ENCODE results near the gene SCCPDH. TPM values are rescaled to one million over a fixed set of nuclear protein-coding genes. Genes with fewer than 3 reads are reported as not detected.

SCCPDH gene
- total RNA-seq, 1 donor from 2014 or later, result 13.1 TPM

DNA sequence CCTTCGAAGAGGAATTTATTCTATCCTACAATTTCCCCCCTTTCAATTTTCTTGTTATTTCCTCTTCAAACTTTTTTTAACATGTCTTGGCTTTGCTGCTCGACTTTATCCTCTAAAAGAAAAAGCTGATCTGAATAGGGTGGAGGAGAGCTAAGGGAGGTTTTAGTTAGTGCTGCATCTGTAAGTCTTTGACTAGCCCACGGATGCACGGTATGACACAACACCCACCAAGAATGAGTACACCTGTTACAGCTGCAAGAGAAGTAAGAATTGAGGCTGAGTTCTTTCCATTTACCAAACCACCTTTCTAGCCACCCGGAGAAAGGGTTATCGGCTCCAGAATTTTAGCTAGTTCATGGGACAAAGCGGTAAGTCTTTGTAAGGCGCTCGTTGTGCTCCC lies 23.8 kb downstream of the SCCPDH start:
- intact Hi-C loops (cut with micrococcal nuclease), result no loop called here

DNA sequence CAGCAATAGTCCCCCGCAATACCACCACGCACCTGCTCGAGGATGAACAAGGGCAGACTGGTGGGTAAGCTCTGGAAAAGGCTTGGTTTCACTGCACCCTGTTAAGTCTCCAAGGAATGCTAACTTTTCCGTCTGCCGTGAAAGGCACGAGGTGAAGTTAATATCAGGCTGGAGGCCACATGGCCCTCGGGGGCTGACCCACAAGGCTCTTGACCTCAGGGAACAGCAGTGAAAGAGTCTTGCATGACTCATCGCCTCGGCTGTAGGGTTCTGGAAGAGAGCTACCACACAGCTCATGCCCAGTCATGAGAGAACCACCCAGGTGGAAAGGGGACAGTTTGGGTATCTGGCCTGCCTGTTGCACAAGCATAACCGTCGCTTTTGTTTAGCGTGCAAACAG lies 24.7 kb downstream of the SCCPDH start:
- intact Hi-C loops (cut with micrococcal nuclease), result no loop called here

DNA sequence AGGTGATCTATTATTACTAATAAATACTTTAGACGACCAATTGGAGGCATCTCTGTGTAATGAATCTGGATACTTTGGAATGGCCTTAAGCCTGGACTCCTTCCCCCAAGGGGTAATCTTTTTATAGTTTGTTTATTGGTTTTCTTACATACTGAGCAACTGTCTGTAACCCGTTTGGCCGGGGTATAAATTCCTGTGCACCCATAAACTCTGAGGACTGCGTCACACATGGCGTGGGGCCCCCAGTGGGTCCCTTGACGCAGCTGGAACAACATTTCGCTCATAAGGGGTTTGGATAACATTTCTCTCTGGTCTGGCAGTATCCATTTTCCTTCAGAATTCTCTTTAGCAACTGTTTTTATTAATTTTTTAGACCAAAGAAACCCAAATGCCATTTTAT lies 26.5 kb downstream of the SCCPDH start:
- intact Hi-C loops (cut with micrococcal nuclease), result loop anchor here (5.0 to 10.0 kb wide), 2 partner anchors 183 to 324 kb away; partner anchors contain the start of genes CNST, TFB2M and ZNF670

DNA sequence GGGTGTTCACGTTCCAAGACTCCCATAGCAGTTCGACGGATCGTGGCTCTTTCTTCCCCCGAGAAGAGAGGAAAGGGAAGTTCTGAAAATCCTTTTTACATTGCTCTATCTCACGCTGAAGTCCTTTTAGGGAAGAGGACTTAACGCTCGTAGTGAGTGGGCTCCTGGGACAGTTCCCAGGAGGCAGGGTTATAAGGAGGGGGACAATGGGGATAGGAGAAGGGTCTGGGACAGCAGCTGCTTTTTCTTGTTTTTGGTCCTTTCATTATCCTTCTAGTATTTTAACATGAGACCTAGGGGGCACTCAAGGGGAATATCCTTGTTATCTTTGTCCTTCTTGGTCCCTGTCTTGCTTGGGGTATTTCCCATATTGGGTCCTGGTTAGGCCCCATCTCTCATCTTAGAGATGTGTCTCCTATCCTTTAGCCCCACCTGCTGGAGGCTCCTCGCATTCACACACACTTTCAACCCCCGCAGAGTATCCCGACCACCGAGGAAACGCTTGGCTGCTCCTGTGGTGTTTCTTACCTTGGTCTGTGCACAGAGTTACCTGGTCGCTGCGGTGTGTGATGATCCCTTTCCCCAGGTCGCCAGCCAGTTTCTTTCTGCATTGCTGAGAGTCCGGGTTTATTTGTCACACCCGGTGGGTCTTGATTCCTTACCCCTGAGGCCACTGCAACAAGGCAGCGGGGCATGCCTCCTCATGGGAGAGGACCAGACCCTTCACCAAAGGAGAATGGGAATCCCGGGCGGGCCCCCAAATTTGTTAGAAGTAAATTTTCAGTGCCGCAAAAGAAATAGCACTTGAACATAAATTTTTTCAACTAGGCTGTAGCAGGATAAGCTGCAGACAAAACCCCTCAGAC lies 29.7 kb downstream of the SCCPDH start:
- intact Hi-C loops (cut with micrococcal nuclease), result loop anchor here (1.0 to 10.0 kb wide), 7 partner anchors 55 to 1597 kb away; partner anchors contain the start of genes CNST, TFB2M and ZNF670

DNA sequence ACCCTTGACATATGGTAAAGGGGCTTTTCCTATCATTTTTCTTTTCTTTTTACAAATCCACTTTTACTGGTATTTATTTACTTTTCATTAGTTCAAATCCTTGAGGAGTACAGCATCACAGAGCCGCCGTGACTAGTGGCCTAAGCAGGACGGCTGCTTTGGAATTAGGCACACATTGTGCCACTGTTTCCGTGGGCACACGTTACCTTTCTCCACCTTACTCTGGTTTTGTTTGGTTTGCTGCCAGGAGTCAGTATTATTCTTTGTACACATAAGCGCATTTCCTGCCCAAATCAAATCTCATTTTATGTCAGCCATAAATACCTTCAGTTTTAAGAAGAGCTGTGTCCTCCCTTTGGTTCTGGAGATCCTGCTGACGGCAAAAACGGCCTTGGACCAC lies 31.2 kb downstream of the SCCPDH start:
- intact Hi-C loops (cut with micrococcal nuclease), result loop anchor here (2.0 to 10.0 kb wide), 2 partner anchors 319 to 1599 kb away; partner anchors contain the start of gene ZNF670

DNA sequence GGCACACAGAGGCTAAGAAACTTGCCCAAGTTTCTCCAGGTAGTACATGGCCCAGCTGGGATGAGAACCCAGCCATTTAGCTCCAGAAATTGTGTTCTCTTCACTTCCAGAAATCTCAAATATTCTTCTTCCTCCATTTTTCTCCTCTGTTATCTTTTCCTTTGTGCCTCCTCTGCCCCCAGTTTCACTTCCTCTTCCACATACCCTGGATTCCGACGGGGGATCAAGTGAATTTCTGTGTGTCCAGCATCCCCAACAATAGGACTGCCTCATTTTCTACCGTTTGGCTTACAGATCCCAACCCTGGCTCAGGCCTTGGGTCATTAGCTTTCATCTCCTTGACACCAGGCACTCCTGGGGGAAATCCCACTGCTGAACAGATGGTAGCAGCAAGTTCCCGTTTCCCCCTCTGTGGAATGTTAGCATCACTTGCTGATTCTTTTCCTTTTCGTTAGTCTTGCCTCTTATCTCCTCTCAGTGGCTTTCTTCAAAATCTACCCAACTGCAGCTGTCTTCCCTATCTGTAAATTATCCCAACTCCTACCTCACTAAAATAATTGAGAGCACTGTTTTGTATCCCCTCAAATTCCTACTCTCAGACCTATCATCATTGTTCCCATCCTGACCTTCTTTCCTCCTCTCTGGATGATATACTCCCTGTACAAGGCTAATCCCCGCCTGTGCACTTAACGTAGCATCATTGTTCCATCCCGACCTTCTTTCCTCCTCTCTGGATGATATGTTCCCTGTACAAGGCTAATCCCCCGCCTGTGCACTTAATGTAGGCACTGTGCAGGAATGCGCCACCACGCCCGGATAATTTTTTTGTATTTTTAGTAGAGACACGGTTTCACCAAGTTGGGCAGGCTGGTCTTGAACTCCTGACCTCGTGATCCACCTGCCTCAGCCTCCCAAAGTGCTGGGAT lies 36.5 kb downstream of the SCCPDH start:
- intact Hi-C loops (cut with micrococcal nuclease), result no loop called here

DNA sequence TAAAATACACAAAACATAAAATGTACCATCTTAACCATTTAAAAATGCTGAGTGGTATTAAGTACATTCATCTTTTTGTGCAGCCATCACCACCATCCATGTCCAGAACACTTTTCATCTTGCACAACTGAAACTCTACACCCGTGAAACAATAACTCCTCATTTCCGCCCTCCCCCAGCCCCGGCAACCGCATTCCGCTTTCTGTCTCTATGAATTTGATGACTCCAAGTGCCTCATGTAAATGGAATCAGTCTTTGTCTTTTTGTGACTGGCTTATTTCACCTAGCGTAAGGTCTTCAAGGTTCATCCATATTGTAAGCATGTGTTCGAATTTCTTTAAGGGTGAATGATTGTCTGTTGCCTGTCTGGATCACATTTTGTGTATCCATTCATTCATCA lies 37.2 kb downstream of the SCCPDH start:
- intact Hi-C loops (cut with micrococcal nuclease), result no loop called here

DNA sequence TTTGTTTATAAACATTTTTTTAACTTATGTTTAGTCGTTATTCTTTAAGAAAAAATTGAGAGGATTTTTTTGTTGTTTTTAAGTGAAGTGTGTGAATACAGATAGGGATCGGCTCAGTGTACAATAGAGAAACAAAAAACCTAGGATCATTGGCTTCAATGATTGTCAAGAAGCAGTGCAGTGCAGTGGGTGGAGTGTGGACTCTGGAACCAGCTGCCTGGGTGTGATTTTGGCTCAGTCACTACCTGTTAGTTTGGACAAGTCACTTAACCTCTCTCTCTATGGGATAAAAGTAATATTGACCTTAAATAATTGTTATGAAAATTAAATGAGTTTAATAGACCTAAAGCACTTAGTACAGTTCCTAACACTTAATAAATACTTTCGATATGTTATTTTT lies 41.3 kb downstream of the SCCPDH start:
- intact Hi-C loops (cut with micrococcal nuclease), result no loop called here

DNA sequence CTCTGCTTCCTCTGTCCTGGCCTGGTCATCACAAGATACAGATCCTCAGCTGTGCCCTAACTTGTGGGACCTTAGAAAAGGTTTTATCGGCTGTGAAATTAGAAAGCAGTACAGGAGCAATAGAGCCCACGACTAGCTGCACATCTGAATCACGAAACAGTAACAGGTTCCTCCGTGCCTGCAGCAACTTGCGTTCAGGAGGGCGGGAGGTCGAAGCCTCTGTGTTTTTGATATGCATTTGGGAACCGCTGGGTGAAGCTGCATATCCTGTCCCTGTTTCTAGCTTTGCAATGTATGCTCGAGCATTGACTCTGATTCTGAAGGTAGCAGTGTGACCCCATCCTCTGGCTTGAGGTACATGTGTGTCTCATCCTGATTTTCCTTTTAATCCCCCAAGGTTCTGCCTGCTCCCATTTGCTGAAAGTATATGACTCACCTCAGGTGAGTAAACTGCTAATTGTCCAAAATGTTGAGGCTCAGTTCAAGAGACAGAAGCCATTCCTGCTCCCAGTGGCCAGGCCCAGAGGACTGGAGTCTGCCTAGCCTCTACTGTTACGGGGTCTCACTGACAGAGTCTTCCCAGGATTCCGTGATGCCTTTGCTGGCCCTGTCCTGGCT lies 44.3 kb downstream of the SCCPDH start:
- intact Hi-C loops (cut with micrococcal nuclease), result no loop called here

DNA sequence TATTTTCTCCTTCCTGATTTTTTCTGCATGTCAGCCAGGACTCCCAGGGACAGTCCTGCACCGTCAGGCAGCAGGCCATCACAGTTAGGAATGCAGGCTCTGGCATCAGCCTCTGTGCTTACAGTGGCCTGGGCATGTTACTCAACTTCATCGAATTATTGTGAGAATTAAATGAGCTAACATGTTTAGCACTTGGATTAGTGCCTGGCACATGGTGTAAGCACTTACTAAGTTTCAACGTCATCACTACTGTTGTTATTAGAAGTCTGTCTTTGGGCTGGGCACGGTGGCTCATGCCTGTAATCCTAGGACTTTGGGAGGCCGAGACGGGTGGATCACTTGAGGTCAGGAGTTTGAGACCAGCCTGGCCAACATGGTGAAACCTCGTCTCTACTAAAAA lies 45.1 kb downstream of the SCCPDH start:
- intact Hi-C loops (cut with micrococcal nuclease), result no loop called here

DNA sequence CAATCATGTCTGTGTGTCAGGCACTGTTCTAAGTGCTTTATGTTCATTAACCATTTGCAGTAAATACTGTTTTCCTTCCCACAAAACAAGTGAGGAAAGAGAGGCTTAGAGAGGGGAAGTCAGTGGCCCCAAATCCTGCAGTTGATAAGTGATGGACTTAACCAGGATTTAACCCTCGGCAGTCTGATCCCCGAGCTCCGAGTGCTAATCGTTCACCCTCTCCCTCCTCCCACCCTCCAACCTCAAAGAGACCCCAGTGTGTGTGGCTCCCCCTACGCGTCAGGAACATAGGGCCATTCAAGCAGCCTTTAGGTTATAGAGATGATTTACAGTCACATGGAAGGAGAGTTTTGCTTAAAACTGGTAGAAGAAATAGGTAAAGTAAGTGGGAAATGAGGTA lies 47.2 kb downstream of the SCCPDH start:
- intact Hi-C loops (cut with micrococcal nuclease), result no loop called here

DNA sequence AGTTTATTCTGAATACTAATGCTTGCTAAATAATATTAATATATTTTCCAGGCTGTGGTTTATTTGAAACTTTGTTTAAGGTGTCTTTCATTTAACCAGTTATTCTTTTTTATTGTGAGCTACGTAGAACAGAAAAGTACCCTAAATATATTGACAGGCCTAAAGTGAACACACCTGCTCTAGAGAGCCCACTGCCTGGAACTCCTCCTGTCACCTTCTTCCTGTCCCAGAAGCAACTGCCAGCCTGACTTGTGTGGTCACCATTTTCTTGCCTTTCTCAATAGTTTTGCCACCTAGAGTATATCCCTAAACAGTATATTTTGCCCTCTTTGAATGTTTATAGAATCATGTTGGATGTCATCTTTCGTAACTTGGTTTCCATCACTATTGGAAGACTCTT lies 48.5 kb downstream of the SCCPDH start:
- intact Hi-C loops (cut with micrococcal nuclease), result no loop called here

DNA sequence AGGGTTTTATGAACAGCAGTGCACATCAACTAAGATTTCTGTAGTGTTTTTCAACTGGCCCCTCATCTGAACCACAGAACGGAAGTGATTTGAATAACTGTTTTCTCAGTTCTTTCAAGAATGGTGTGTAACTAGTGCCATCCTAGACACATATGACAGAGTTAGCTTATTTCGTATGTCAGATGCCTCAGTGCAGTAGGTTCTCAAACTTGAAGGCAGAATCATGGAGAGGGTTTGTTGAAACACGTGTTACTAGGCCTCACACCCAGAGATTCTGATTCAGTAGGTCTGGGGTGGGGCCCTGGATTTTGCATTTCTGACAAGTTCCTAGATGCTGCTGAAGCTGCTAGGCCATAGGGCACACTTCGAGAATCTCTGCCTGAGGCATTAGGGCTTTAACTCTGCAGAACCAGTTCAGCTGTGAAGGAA lies 49.0 kb downstream of the SCCPDH start:
- intact Hi-C loops (cut with micrococcal nuclease), result no loop called here

DNA sequence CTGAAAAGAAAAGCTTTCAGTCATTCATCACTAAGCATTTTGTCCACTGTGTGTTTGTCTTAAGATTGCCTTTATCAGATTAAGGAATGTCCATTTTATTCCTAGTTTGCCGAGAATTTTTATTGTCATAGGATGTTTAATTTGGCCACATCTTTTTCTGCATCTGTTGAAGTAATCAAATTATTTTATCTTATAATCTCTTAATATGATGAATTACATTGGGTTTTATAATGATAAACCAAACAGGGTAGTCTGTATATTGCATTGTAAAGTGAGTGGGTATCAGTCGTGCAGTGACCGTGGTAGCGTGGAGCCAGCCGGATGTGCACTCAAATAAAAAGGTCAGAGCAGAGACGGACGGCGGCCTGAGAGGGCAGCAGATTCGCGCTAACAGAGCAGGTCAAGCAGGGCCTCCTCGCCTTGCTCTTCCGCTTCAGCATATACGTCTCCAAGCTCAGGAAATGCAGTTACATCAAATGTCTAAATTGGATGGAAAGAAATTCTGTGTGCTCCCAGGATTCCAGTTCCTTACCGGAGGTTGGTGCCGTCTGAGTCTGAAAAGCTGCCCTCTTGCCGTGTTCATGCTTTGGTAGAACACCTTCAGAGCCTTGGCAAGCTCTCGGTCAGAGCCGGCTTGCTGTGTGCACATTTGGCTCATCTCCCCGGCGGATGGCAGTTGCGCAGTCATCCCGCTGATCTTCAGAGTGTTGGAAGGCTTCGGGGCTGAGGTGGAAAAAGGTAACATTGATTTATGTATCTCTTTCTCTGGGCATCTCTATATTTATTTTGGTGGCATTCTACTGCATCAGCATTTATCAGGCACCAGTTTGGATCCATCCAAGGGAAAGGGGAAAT lies 51.5 kb downstream of the SCCPDH start:
- intact Hi-C loops (cut with micrococcal nuclease), result no loop called here

DNA sequence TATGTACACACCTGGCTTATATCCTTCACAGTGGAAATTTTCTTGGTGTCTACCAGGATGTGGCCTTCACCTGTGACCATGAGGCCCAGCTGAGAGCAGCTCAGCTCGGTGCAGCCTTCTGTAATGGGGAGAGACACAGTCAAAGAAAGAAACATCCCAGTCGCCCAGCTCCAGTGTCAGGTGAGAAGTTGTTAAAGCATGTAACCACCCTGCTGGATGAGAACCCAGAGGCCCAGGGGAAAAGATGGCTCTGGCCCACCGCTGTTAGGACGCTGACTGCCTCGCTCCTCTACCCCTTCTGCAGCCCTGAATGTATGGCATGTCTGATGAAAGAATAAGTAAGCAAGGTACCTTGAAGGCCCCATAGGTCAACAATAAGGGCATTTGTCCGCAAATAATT lies 52.7 kb downstream of the SCCPDH start:
- intact Hi-C loops (cut with micrococcal nuclease), result no loop called here

DNA sequence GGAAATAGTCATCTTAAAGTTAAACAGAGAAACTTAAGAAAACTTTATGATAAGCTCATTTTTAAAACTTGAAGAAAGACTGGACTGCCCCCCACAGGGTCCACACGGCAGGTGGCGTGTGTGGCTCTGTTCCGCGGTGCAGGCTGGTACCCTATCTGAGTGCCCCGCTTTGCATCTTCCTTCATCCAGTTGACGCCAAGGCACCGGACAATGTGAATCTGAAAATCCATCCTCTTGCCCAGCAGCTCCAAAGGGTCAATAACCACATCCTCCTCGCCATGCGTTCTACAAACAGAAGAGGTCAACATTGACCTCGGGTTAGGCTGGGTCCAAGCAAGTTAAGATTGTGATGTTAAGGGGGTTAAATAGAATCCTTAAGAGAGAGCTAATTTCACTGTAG lies 54.5 kb downstream of the SCCPDH start:
- intact Hi-C loops (cut with micrococcal nuclease), result no loop called here

DNA sequence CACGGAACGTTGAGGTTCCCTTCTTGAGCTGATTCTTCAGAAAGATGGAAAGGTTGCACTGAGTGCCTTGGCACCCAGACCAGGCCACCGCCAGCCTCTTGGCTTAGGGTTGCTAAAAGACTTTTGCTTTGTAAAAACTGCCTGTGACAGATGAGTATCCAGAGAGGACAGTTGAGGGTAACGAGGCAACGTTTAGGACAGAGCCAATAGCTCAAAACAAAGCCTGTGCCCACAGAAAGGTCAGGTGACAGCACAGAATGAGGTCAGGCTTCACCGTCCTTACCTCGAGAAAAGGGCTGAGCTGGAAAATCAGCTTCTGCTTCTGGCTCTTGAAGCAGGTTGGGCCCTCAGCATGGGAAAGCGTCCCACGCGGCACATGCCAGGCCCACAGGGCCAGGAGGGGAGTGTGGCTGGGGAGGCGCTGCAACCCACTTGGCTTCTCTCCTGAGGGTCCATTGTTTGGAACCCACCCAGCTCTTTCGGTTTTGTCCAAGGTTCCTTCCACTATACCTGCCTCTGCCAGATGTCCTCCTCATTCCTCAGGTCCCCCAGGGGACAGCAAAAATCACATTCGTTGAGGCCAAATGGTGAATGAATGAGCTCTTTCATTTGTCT lies 55.5 kb downstream of the SCCPDH start:
- intact Hi-C loops (cut with micrococcal nuclease), result no loop called here

DNA sequence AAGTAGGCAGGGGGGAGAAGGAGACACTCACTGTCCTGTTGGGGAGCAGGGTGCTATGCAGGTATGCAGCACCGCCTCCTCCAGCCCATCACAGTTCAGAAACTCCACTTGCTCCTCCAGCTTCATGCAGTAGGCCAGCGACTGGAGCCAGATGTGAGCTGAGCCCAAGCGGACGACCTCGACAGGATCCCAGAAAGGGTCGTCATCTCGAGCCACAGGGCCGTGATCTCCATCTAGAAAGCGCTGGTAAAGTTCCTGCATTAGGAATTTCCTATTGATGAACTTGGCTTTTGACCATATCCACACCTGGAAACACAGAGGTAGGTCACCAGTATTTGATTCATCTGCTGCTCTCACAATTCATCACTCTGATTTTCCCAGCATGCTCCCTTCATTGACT lies 56.1 kb downstream of the SCCPDH start:
- intact Hi-C loops (cut with micrococcal nuclease), result no loop called here

DNA sequence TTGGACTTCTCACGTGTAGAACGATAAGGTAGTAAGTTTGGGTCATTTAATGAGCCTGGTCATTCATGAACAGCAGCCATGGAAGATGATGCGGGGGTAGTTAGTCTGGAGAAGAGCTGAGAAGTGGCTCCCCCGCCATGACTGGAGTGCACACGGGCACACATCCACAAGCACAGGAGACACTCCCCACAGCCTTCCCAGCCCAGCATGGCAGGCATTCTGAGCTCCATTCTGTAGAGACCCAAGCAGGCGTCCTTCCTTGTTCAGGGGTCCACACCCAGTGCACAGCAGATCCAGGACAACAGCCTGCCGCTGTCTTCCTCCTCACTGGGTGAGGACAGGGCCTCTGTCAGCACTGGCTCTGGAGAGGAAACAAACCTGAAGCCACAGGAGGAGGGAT lies 57.0 kb downstream of the SCCPDH start:
- intact Hi-C loops (cut with micrococcal nuclease), result no loop called here

All from T-helper 1 cell treated with Interleukin-12 subunit alpha and Interleukin-12 subunit beta and Interleukin-4 antibody, amounts not matched to agents 30 ng/mL and 1 ng/mL, for 36 hours (primary cell).